Body of pancreas (tissue), 4 donors: Measurements from ENCODE around the gene STX2.

Experiments used
- CTCF ChIP-seq, 7 experiments: fragments of 450-650 bp in 4 of 7; fragments of 200-600 bp in 3 of 7; sonication (generic) in 3 of 7; IDR thresholded peaks; one replicate each; pipeline ENCODE4 v1.5.1; 2016 to 2019; ENCODE audit warnings: antibody characterized with exemption in 7 of 7
- POLR2A ChIP-seq, 3 donors: fragments of 450-650 bp; IDR thresholded peaks; one replicate each; pipeline ENCODE4 v1.6.1; 2016; ENCODE audit warnings: antibody characterized with exemption in 3 of 3, mild to moderate bottlenecking in 2 of 3

- TF ChIP-seq CTCF (IDR thresholded peaks at IDR 0.05) (no peak), POLR2A (IDR thresholded peaks at IDR 0.05) (no peak)
Observed at GRCh38 chr12:130780880-130781575, 58.0 kb downstream of the STX2 start.
